ENCODE data around the gene PSMG4. TPM values are rescaled to one million over a fixed set of nuclear protein-coding genes. Genes with fewer than 3 reads are reported as not detected.

PSMG4 gene
- total RNA-seq, 3 donors from 2014 or later (not counting 1 experiment from before 2014, with no cell fraction given), result 8.3 to 15.3 (median 11.3) TPM

DNA sequence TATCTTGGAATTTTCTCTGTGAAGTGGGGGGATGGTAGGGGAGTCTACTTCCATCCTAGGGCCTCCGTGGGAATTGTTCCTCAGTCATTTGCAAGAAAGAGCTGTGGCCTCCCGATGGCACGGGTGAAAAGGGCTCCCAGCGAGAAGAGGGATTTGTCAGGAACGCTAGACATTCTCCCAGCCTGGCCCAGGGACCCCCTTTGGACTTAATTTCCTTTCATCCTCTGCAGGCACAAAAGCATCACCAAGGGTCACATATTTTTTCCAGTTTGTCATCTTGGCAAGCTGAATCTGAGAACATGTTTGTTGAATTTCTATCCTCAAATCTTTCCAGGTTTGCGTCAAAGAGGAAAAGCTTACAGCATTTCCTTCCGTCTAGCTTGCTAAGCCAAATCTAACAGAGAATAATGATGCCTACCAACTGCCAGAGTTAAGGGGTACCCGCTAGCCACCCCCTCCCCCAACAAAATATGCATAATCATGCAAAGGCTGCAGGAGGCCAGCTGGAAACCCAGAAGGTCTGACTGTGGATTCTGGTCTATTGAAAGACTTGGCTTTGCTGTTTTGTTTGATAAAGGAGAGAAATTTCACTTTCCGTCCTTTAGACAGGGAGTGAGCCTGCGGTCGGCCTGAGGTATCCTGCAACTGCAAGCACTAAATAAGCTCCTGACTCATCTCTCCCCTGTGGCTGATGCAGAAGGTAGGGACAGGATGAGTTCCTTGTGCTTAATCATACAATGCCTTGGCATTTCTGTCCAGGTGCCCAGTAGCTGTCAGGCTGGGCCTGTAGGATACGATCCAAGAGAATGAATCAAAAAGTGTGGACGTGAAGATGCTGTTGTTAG is 23.1 kb downstream of the PSMG4 start:
- no peaks in the 10 kb centered on the region for H3K27me3 ChIP-seq (ENCODE audit: control insufficient read depth, insufficient read depth, low read length)
- Mint-ChIP-seq H3K27me3 (ENCODE audit: low read depth in 2 of 2) (no peaks in the 10 kb centered on the region), H3K9me3 (no peaks in the 10 kb centered on the region), H3K27ac (no peak overlapping the region), H3K36me3 (no peaks in the 10 kb centered on the region), H3K4me3 (no peak overlapping the region), H3K4me1 (peaks cover 0 to 5% of the 10 kb centered on the region in 2 donors)
- no peaks in the 10 kb centered on the region for H3K4me1 ChIP-seq (ENCODE audit: control insufficient read depth, insufficient read depth, low read length)
- H3K9me3 ChIP-seq (ENCODE audit: control insufficient read depth, insufficient read depth, low read length), result no peaks in the 10 kb centered on the region
- peaks cover 3% of the 10 kb centered on the region for H3K36me3 ChIP-seq (ENCODE audit: control insufficient read depth, insufficient read depth, low read length)
- H3K4me3 ChIP-seq (ENCODE audit: low read length), result no peak overlapping the region
- TF ChIP-seq, protein P1, sequence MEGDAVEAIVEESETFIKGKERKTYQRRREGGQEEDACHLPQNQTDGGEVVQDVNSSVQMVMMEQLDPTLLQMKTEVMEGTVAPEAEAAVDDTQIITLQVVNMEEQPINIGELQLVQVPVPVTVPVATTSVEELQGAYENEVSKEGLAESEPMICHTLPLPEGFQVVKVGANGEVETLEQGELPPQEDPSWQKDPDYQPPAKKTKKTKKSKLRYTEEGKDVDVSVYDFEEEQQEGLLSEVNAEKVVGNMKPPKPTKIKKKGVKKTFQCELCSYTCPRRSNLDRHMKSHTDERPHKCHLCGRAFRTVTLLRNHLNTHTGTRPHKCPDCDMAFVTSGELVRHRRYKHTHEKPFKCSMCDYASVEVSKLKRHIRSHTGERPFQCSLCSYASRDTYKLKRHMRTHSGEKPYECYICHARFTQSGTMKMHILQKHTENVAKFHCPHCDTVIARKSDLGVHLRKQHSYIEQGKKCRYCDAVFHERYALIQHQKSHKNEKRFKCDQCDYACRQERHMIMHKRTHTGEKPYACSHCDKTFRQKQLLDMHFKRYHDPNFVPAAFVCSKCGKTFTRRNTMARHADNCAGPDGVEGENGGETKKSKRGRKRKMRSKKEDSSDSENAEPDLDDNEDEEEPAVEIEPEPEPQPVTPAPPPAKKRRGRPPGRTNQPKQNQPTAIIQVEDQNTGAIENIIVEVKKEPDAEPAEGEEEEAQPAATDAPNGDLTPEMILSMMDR (IDR thresholded peaks at IDR 0.05), result no peak
- H3K27ac ChIP-seq (ENCODE audit: low read length), result no peak overlapping the region
- 95% methylated on average over 12 of the region's 13 CpGs for WGBS (ENCODE audit: insufficient coverage)
- no peak for DNase-seq
- intact Hi-C loops (cut with micrococcal nuclease), result no loop called here
- no peak for ATAC-seq

DNA sequence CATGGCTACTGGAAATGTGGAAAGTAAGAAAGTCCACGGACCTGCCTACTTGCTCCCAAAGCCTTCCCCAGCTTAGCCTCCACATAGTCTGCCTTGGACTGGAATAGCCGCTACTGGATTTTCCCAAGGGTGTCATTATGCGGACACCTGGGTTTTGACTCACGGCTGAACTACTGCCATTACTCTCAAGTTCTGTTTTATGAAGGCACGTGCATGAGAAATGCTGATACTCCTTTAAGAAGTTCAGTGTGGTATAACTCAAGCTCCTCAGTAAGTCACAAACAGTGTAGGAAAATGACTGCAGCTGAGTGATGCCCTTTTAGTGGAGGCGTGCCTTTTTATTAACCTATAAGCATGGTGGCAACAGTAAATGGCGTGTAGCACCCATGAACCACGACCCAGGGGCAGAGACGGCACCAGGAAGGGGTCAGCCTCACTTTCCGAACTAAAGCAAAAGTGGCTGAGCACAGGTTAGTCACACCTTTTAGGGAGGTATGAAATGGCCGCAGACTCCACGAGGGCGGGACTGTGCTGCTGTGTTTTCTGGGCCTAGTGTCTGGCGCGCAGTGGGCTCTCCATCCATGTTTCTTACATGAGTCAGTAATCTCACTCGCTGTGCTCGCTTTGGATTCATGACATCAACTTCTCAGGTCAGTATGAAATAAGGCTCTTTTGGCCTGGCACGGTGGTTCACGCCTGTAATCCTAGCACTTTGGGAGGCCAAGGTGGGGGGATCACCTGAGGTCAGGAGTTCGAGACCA is 23.9 kb downstream of the PSMG4 start:
- peaks cover 0 to 5% of the 10 kb centered on the region in 2 donors for H3K4me1 Mint-ChIP-seq
- ATAC-seq (no peak), DNase-seq (no peak)
- Histone ChIP-seq H3K36me3 (ENCODE audit: control insufficient read depth, insufficient read depth, low read length) (peaks cover 3% of the 10 kb centered on the region), H3K4me3 (ENCODE audit: low read length) (no peak overlapping the region), H3K9me3 (ENCODE audit: control insufficient read depth, insufficient read depth, low read length) (no peaks in the 10 kb centered on the region), H3K27ac (ENCODE audit: low read length) (no peak overlapping the region), H3K4me1 (ENCODE audit: control insufficient read depth, insufficient read depth, low read length) (no peaks in the 10 kb centered on the region), H3K27me3 (ENCODE audit: control insufficient read depth, insufficient read depth, low read length) (no peaks in the 10 kb centered on the region)
- no peaks in the 10 kb centered on the region for H3K27me3 Mint-ChIP-seq (ENCODE audit: low read depth in 2 of 2)
- 94% methylated on average over 20 of the region's 20 CpGs for WGBS (ENCODE audit: insufficient coverage)
- intact Hi-C loops (cut with micrococcal nuclease), result no loop called here
- H3K4me3 Mint-ChIP-seq, result no peak overlapping the region
- TF ChIP-seq, protein P1 (IDR thresholded peaks at IDR 0.05), result no peak
- no peaks in the 10 kb centered on the region for H3K36me3 Mint-ChIP-seq
- H3K27ac Mint-ChIP-seq, result no peak overlapping the region
- no peaks in the 10 kb centered on the region for H3K9me3 Mint-ChIP-seq

DNA sequence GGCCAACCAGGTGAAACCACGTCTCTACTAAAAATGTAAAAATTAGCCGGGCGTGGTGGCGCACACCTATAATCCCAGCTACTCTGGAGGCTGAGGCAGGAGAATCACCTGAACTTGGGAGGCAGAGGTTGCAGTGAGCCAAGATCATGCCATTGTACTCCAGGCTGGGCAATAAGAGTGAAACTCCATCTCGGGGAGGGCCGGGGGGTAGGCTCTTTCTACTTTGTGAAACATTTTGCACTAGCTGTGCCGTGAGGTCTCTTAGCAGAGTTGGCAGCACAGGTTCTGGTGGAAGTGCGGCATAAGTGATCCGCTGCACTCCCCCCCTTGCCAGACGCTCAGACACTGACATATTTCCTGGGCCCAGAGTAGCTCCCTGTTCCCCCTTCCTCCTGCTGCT is 24.5 kb downstream of the PSMG4 start:
- Histone ChIP-seq H3K36me3 (ENCODE audit: control insufficient read depth, insufficient read depth, low read length) (peaks cover 3% of the 10 kb centered on the region), H3K27me3 (ENCODE audit: control insufficient read depth, insufficient read depth, low read length) (no peaks in the 10 kb centered on the region), H3K9me3 (ENCODE audit: control insufficient read depth, insufficient read depth, low read length) (no peaks in the 10 kb centered on the region), H3K27ac (ENCODE audit: low read length) (no peak overlapping the region), H3K4me3 (ENCODE audit: low read length) (no peak overlapping the region), H3K4me1 (ENCODE audit: control insufficient read depth, insufficient read depth, low read length) (no peaks in the 10 kb centered on the region)
- no peak for ATAC-seq
- Mint-ChIP-seq H3K36me3 (no peaks in the 10 kb centered on the region), H3K4me1 (peaks cover 0 to 5% of the 10 kb centered on the region in 2 donors), H3K4me3 (no peak overlapping the region), H3K9me3 (no peaks in the 10 kb centered on the region), H3K27ac (no peak overlapping the region), H3K27me3 (ENCODE audit: low read depth in 2 of 2) (no peaks in the 10 kb centered on the region)
- TF ChIP-seq, protein P1 (IDR thresholded peaks at IDR 0.05), result no peak
- no peak for DNase-seq
- intact Hi-C loops (cut with micrococcal nuclease), result no loop called here
- WGBS (ENCODE audit: insufficient coverage), result 96% methylated on average over 10 of the region's 10 CpGs
